Loucy (cell line): ENCODE data around the gene SNAPC2.

Experiments
- CTCF ChIP-seq: fragments of 200-600 bp; sonication (generic); conservative IDR thresholded peaks from 2 replicates; pipeline ENCODE4 v1.5.1; 2014; ENCODE audit warnings: mild to moderate bottlenecking, antibody characterized with exemption, low read length
- EZH2phosphoT487 ChIP-seq: fragments of 200-600 bp; IDR thresholded peaks from 2 replicates; pipeline ENCODE4 v1.6.1; 2018; ENCODE audit warnings: antibody characterized with exemption, mild to moderate bottlenecking, moderate library complexity, borderline replicate concordance

- TF ChIP-seq CTCF: no peak
- TF ChIP-seq EZH2phosphoT487: no peak
Observed at GRCh38 chr19:7969555-7969939, 49.4 kb downstream of the SNAPC2 start.
